Neural progenitor cell (in vitro differentiated cells): ENCODE measurements around the gene TUSC2. TPM values are rescaled to one million over a fixed set of nuclear protein-coding genes. Genes with fewer than 3 reads are reported as not detected.
"Not testable (repeated sequence)": the region's sequence is repeated elsewhere in the genome, so short reads cannot be mapped to it uniquely, and the experiment has no call there.

ENCODE experiments used
- DNase-seq: peaks from one replicate; pipeline ENCODE4 v3.0.0-alpha.2; 2016; ENCODE audit warnings: low spot score
- H2AFZ ChIP-seq: fragments of 200-600 bp; sonication (generic); replicated peaks from 2 replicates; pipeline ENCODE4 v1.6.1; 2016; ENCODE audit warnings: antibody characterized with exemption
- H3F3A ChIP-seq: fragments of 200-600 bp; sonication (generic); 2 replicates; pipeline ENCODE4 v1.6.1; 2016; ENCODE audit warnings: antibody characterized with exemption, low read depth
- H3K27ac ChIP-seq: fragments of 200-600 bp; sonication (generic); 2 replicates; pipeline ENCODE4 v1.5.1; 2016; ENCODE audit warnings: mild to moderate bottlenecking
- H3K27me3 ChIP-seq: fragments of 200-600 bp; sonication (generic); 2 replicates; pipeline ENCODE4 v1.6.1; 2016; ENCODE audit warnings: mild to moderate bottlenecking, moderate library complexity
- H3K36me3 ChIP-seq: fragments of 200-600 bp; sonication (generic); 2 replicates; pipeline ENCODE4 v1.5.1; 2016
- H3K4me1 ChIP-seq: fragments of 200-600 bp; sonication (generic); 2 replicates; pipeline ENCODE4 v1.6.1; 2016; ENCODE audit warnings: mixed run types
- H3K4me2 ChIP-seq: fragments of 200-600 bp; sonication (generic); 2 replicates; pipeline ENCODE4 v1.6.1; 2016
- H3K4me3 ChIP-seq: fragments of 200-600 bp; sonication (generic); 2 replicates; pipeline ENCODE4 v1.5.1; 2016
- H3K79me2 ChIP-seq: fragments of 200-600 bp; sonication (generic); 2 replicates; pipeline ENCODE4 v1.6.1; 2016; ENCODE audit warnings: low read depth
- H3K9ac ChIP-seq: fragments of 200-600 bp; sonication (generic); 2 replicates; pipeline ENCODE4 v1.6.1; 2016
- H3K9me3 ChIP-seq: fragments of 200-600 bp; sonication (generic); 2 replicates; pipeline ENCODE4 v1.5.1; 2016; ENCODE audit warnings: low read depth
- H4K20me1 ChIP-seq: fragments of 200-600 bp; sonication (generic); 2 replicates; pipeline ENCODE4 v1.6.1; 2016; ENCODE audit warnings: low read depth
- H3K27ac Mint-ChIP-seq: 3 replicates; pipeline ENCODE4 v1.8.0; 2021; ENCODE audit warnings: mixed read lengths
- H3K27me3 Mint-ChIP-seq: 2 replicates; pipeline ENCODE4 v1.8.0; 2022; ENCODE audit warnings: low read depth, mild to moderate bottlenecking, inconsistent platforms, moderate library complexity, mixed read lengths; ENCODE audit not compliant: insufficient read depth
- H3K36me3 Mint-ChIP-seq: 3 replicates; pipeline ENCODE4 v1.8.0; 2021; ENCODE audit warnings: mixed read lengths
- H3K4me1 Mint-ChIP-seq: 3 replicates; pipeline ENCODE4 v1.8.0; 2021; ENCODE audit warnings: mixed read lengths
- H3K4me3 Mint-ChIP-seq: 3 replicates; pipeline ENCODE4 v1.8.0; 2021; ENCODE audit warnings: mild to moderate bottlenecking, moderate library complexity, mixed read lengths
- H3K9me3 Mint-ChIP-seq: 3 replicates; pipeline ENCODE4 v1.8.0; 2020; ENCODE audit warnings: mixed read lengths
- CTCF ChIP-seq: fragments of 200-600 bp; sonication (generic); IDR thresholded peaks from 2 replicates; pipeline ENCODE4 v1.5.1; 2017; ENCODE audit warnings: antibody characterized with exemption, mild to moderate bottlenecking
- EZH2 ChIP-seq: fragments of 200-600 bp; sonication (generic); IDR thresholded peaks from 2 replicates; pipeline ENCODE4 v1.6.1; 2017; ENCODE audit warnings: antibody characterized with exemption, mild to moderate bottlenecking, moderate library complexity
- EZH2phosphoT487 ChIP-seq: fragments of 200-600 bp; sonication (generic); IDR thresholded peaks from 2 replicates; pipeline ENCODE4 v1.6.1; 2017; ENCODE audit warnings: antibody characterized with exemption
- total RNA-seq: library from RNA; depleted of rRNA; stranded (reverse); fragments of >200 nt; gene quantifications from 2 replicates; pipeline ENCODE4 v1.2.3, GENCODE V29; 2015; ENCODE audit warnings: low replicate concordance

The TUSC2 gene
- total RNA-seq, 1 donor from 2014 or later = 14.9 TPM

DNA sequence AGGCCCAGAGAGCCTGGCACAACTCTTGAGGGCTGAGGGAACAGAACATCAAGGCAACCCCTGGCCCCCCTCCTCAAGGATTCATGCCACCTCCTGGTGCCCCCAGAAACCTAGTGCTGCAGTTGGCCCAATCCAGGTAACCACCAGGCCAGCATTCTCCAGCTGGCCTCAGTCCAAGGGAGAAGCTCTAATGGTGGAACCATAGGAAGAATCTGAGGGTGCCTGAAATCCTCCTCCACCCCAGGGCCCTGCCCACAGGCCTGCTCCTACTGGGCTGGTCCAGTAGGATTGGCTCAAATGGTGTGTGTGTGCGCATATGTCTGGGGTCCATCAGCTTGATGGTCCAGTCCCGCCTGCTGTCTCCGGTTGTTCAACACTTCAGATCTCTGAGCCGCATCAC, 13.2 kb downstream of the TUSC2 start:
- H3K4me3 Mint-ChIP-seq = no peak overlapping the region
- peaks cover 2% of the 10 kb centered on the region for H3F3A ChIP-seq
- peaks cover 7% of the 10 kb centered on the region for H3K9me3 Mint-ChIP-seq
- H3K4me1 Mint-ChIP-seq = peaks cover 17% of the 10 kb centered on the region
- no peak overlapping the region for H3K27ac ChIP-seq
- no peak overlapping the region for H3K9ac ChIP-seq
- no peaks in the 10 kb centered on the region for H3K36me3 ChIP-seq
- DNase-seq = no peak
- peaks cover 12% of the 10 kb centered on the region for H3K4me1 ChIP-seq
- H3K27ac Mint-ChIP-seq = no peak overlapping the region
- H3K9me3 ChIP-seq = peaks cover under 1% of the 10 kb centered on the region
- H2AFZ ChIP-seq = no peak overlapping the region
- no peak overlapping the region for H3K4me2 ChIP-seq
- no peak for TF ChIP-seq CTCF
- no peak for TF ChIP-seq EZH2phosphoT487
- no peak for TF ChIP-seq EZH2
- peaks cover 27% of the 10 kb centered on the region for H3K79me2 ChIP-seq
- peaks cover 3% of the 10 kb centered on the region for H3K27me3 Mint-ChIP-seq
- peaks cover 42% of the 10 kb centered on the region for H3K36me3 Mint-ChIP-seq
- H4K20me1 ChIP-seq = peaks cover 26% of the 10 kb centered on the region
- no peaks in the 10 kb centered on the region for H3K27me3 ChIP-seq
- H3K4me3 ChIP-seq = no peak overlapping the region

GRCh38 chr3:50314342-50314741, 13.7 kb downstream of the TUSC2 start:
- Histone ChIP-seq H4K20me1 (peaks cover 21% of the 10 kb centered on the region), H3K9me3 (peaks cover 6% of the 10 kb centered on the region), H3K4me2 (no peak overlapping the region), H3K79me2 (peaks cover 22% of the 10 kb centered on the region), H3K4me3 (no peak overlapping the region), H3F3A (no peaks in the 10 kb centered on the region), H3K9ac (no peak overlapping the region), H3K27ac (no peak overlapping the region), H3K36me3 (no peaks in the 10 kb centered on the region), H3K4me1 (peaks cover 7% of the 10 kb centered on the region), H2AFZ (no peak overlapping the region), H3K27me3 (no peaks in the 10 kb centered on the region)
- peaks cover 11% of the 10 kb centered on the region for H3K9me3 Mint-ChIP-seq
- no peak for DNase-seq
- H3K27me3 Mint-ChIP-seq = peaks cover 3% of the 10 kb centered on the region
- H3K4me1 Mint-ChIP-seq = peaks cover 12% of the 10 kb centered on the region
- H3K4me3 Mint-ChIP-seq = no peak overlapping the region
- H3K27ac Mint-ChIP-seq = no peak overlapping the region
- H3K36me3 Mint-ChIP-seq = peaks cover 43% of the 10 kb centered on the region
- TF ChIP-seq CTCF (no peak), EZH2 (no peak), EZH2phosphoT487 (no peak)

DNA sequence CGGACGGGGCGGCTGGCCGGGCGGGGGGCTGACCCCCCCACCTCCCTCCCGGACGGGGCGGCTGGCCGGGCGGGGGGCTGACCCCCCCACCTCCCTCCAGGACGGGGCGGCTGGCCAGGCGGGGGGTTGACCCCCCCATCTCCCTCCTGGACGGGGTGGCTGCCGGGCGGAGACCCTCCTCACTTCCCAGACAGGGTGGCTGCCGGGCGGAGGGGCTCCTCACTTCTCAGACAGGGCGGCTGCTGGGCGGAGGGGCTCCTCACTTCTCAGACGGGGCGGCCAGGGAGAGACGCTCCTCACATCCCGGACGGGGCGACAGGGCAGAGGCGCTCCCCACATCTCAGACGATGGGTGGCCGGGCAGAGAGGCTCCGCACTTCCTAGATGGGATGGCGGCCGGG, 16.0 kb downstream of the TUSC2 start:
- not testable (repeated sequence) for H3K4me3 Mint-ChIP-seq, H3K27me3 Mint-ChIP-seq
- peaks cover 23% of the 10 kb centered on the region for H3K9me3 ChIP-seq

GRCh38 chr3:50304601-50305000, 23.4 kb downstream of the TUSC2 start:
- Mint-ChIP-seq H3K27ac (no peak overlapping the region), H3K9me3 (peaks cover 25% of the 10 kb centered on the region), H3K4me3 (no peak overlapping the region), H3K36me3 (peaks cover 5% of the 10 kb centered on the region), H3K4me1 (peaks cover 16% of the 10 kb centered on the region), H3K27me3 (peaks cover 10% of the 10 kb centered on the region)
- TF ChIP-seq EZH2phosphoT487 (no peak), CTCF (no peak), EZH2 (no peak)
- Histone ChIP-seq H3K4me2 (no peak overlapping the region), H3K4me3 (no peak overlapping the region), H3F3A (peaks cover 10% of the 10 kb centered on the region), H3K4me1 (peaks cover 8% of the 10 kb centered on the region), H3K27me3 (no peaks in the 10 kb centered on the region), H3K79me2 (no peaks in the 10 kb centered on the region), H3K9ac (no peak overlapping the region), H3K27ac (no peak overlapping the region), H3K9me3 (peaks cover 20% of the 10 kb centered on the region), H2AFZ (no peak overlapping the region), H3K36me3 (no peaks in the 10 kb centered on the region), H4K20me1 (no peaks in the 10 kb centered on the region)
- DNase-seq = peak; percentile 1

More for the DNA sequence above, 16.0 kb downstream of the TUSC2 start:
- H3K4me3 ChIP-seq, H2AFZ ChIP-seq, H3K4me1 ChIP-seq, H3K9ac ChIP-seq, H3K27ac ChIP-seq, H3K27ac Mint-ChIP-seq, H3K4me2 ChIP-seq, H3K27me3 ChIP-seq, DNase-seq, H3K4me1 Mint-ChIP-seq, H3K79me2 ChIP-seq, H3F3A ChIP-seq, H4K20me1 ChIP-seq, H3K36me3 ChIP-seq: not testable (repeated sequence)
- Mint-ChIP-seq H3K9me3 (peaks cover 19% of the 10 kb centered on the region), H3K36me3 (peaks cover 29% of the 10 kb centered on the region)
